SH-SY5Y (cell line): ENCODE results near the gene MED9.

Source experiments
- GATA2 ChIP-seq: IDR thresholded peaks from 2 replicates; pipeline ENCODE4 v1.6.1; 2011; ENCODE audit warnings: mild to moderate bottlenecking, low read depth, low read length
- GATA3 ChIP-seq: IDR thresholded peaks from 2 replicates; pipeline ENCODE4 v1.6.1; 2011; ENCODE audit warnings: low read depth, mild to moderate bottlenecking, low read length, moderate library complexity

MED9 gene

GRCh38 chr17:17469358-17469757 lies 7.4 kb upstream of the MED9 start:
- no peak for TF ChIP-seq GATA2
- no peak for TF ChIP-seq GATA3

- TF ChIP-seq GATA2 (no peak), GATA3 (no peak)
Observed at GRCh38 chr17:17469996-17470395, 6.8 kb upstream of the MED9 start.

DNA sequence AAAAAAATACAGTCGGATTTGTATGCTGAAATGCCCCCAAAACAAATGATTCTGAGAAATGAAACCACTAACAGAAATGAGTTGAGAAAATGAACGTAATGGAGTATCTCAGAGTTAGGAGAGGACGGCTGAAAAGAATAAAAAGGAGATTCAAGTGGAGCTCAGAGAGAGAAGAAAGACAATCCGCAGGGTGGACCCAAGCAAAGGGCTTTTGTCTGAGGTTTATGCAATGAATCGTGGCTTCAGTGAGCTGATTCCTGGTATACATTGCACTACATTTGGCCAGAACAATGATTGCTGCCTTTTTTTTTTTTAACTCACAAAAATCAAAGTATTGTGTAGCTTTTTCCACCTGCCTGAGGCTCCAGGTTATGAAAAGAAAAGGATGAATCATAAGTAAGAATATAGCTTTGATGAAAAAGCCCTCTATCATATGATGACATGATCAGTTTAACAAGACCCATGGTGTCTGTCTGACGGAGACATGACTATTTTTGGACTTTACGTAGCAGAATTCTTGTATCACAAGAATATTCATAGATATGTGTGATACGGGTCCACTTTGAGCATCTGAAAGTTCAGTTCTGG lies 4.4 kb upstream of the MED9 start:
- TF ChIP-seq GATA3 = no peak
- no peak for TF ChIP-seq GATA2

DNA sequence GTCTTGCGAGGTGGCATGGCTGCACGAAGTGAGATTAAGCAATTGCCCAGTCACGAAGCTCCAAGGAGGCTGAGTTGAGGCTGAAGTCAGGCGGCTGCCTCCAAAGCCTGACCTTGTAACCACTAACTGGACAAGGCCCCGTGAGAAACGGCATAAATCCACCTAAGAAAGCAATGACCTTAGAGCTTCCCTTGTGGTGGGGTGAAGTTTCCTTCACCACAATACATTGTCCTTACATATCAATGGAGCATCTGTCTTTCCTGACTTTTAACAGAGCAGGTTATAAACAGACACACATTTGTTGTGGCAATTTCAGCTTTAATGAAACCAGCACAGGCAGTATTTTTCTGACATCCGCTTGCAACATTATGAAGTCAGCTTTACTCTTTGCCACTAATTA lies 2.5 kb upstream of the MED9 start:
- TF ChIP-seq GATA2 (no peak), GATA3 (no peak)

DNA sequence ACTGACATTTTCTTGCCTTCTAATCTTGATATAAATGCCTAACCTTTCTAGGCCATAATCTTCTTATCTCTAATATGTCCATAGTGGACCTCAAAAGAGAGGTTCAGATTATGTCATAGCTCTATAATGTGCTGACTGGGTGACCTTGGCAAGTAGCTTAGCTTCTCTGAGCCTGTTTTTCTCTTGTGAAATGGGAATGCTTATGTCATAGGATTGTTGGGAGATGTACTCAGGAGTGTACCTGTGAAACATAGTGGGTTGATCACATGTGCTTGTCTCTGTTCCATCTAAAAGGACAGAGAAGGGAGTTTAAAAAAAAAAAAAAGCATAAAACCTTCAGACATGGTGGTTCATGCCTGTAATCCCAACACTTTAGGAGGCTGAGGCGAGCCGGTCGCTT lies 2.4 kb downstream of the MED9 start:
- no peak for TF ChIP-seq GATA2
- no peak for TF ChIP-seq GATA3

- TF ChIP-seq GATA3 (no peak), GATA2 (no peak)
Observed at GRCh38 chr17:17480593-17481148, 3.9 kb downstream of the MED9 start.

GRCh38 chr17:17481860-17482259 lies 5.1 kb downstream of the MED9 start:
- TF ChIP-seq GATA2 (no peak), GATA3 (no peak)

DNA sequence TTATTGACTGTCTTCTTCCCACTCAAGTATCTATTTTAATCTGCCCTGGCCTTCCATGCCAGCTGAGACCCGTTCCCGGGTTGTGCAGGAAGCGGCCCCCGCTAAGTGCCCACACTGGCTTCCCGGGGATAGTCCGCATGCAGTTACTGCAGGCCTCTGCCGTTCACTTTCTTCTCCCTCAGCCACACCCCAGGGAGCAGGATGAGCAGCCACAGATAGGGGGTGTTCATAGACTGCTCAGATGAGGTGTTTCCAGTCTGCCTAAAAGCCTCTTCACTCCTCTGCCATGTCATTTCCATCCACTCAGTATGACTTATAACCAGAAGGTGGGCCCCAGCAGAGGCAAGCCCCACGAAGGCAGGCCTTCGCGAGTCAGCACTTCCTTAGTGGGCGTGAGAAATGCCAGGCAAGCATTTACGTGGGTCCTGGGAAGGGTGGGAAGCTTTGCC lies 7.7 kb downstream of the MED9 start:
- TF ChIP-seq GATA3 (no peak), GATA2 (no peak)

DNA sequence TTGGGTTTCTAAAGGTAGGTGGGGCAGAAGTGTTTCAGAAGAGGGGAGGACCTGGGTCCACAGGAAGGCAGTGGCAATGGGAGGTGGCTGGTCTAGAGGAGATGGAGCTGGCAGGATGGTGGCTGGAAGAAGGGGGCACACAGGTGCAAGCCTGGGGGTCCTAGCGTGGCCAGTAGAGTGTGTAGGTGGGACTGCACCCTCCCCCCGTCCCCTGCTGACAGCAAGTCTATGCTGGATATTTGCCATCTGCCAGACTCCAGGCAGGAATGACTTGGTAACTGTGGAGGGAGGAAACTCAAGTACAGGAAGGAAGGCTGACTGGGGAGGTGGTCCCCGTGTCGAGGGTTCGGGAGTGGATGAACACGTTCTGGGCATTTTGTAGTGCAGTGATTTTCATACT lies 8.6 kb downstream of the MED9 start:
- no peak for TF ChIP-seq GATA2
- no peak for TF ChIP-seq GATA3

DNA sequence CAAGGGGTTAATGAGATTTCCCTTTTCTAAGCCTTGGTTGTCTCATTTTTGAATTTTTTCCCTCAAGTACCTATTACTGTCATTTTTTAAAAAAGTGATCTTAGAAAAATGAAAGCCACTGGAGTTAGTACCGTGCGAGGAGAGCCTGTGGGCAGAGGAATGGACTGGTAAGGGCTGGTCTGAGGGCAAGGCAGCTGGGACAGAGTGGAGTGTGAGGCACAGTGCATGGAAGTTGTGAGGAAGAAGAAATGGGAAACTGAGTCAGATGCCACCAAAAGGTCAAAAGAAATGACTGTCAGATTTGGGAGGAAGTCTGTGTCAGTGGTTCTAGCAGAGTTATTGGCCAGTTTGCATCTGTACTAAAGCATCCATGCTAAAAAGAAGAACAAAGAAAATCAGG lies 11.2 kb downstream of the MED9 start:
- no peak for TF ChIP-seq GATA3
- no peak for TF ChIP-seq GATA2

DNA sequence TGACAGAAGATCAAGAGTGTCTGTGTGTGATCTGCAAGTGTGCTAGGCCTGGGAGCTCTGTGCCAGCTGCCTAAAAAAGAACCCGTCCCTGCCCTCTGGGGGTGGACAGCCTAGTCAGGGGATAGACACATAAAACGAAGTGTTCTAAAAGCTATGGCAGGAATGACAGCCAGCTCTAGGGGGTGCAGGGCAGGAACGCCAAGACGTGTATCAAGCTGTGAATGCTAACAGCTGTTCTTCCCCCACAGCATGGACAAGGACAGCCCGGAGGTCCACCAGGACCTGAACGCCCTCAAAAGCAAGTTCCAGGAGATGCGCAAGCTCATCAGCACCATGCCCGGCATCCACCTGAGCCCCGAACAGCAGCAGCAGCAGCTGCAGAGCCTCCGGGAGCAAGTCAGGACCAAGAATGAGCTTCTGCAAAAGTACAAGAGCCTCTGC lies 14.3 kb downstream of the MED9 start:
- TF ChIP-seq GATA3 = no peak
- no peak for TF ChIP-seq GATA2

- no peak for TF ChIP-seq GATA3
- TF ChIP-seq GATA2 = no peak
Observed at GRCh38 chr17:17491546-17491988, 14.8 kb downstream of the MED9 start.

DNA sequence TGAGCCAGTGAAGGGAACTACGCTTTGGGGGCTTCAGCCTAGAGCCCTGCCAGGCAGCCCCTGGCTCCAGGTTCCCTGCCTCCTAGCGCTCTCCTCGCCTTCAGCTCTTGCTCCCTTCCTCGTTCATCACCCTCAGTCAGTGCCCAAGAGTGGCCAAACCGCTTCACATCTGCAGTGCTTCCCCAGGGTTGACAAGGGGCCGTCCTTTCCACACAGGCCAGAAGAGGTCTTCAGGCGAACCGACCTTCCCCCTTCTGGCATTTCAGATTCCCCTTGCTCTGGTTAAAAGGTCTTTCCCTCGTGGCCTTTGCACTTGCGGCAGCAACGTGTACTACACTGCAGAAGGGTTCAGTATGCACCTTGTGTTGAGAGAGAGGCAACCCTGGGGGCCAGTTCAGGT lies 15.3 kb downstream of the MED9 start:
- no peak for TF ChIP-seq GATA3
- no peak for TF ChIP-seq GATA2

- no peak for TF ChIP-seq GATA2
- no peak for TF ChIP-seq GATA3
Observed at GRCh38 chr17:17492571-17492970, 15.8 kb downstream of the MED9 start.

DNA sequence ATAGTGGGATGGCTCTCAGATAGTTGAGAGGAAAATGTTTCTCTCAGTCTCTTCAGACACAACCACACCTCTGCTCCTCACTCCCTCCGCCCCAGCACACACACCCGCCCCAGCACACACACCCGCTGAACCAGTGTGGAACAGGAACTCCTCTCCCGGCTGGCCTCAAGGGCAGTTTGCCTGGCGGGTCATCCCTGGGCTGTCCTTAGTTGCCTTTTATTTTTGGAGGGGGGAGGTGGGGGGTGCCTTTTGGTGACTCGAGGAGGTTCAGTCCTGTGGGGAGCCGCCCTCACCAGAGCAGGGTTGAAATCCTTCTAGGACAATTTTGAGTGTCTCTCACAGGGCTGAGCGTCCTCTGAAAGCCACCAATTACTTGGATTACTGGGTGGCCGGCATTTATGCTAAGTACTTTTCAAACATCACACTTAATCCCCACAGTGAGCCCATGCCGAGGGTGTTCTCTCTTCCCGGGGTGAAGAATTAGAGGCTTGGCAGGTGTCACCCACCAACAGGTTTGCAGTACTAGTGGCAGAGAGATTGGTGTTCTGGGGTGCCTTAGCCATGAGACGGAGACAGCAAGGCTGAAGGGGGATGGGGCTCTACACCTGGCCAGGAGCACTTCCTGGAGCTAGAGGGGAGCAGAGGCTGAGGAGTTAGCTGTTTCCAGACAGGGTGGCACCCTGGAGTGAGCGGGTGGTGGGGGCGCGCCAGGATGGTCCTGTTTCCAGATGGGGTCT lies 16.6 kb downstream of the MED9 start:
- TF ChIP-seq GATA2 (no peak), GATA3 (no peak)

- TF ChIP-seq GATA2 (no peak), GATA3 (no peak)
Observed at GRCh38 chr17:17493986-17494466, 17.2 kb downstream of the MED9 start.
